IMR-90 (cell line): ENCODE data around the gene AGMO. TPM values are rescaled to one million over a fixed set of nuclear protein-coding genes. Genes with fewer than 3 reads are reported as not detected.

Experiments
- ATAC-seq: fragments of 200-7000 bp; cut with Tn5 transposase; 2 replicates; pipeline ENCODE4 v1.9.1; 2020; ENCODE audit warnings: low read depth, mild to moderate bottlenecking, moderate library complexity
- BruUV-seq: library from RNA; stranded (reverse); fragments of 400-500 nt; replicated peaks from 2 replicates; lab custom pipeline; 2021; lab: Mats Ljungman, UMichigan
- CTCF ChIA-PET: fragments of 300-600 bp; formaldehyde crosslinking; extraction: SDS; loops from one replicate; lab custom pipeline; 2021; ENCODE audit warnings: antibody characterized with exemption; lab: Yijun Ruan, JAX
- POLR2A ChIA-PET: fragments of 300-600 bp; sonication (Branson Sonifier 250); formaldehyde crosslinking; loops from one replicate; lab custom pipeline; 2022; ENCODE audit warnings: antibody characterized with exemption; ENCODE audit not compliant: unreplicated experiment; lab: Charles Lee
- DNase-seq: peaks from one replicate; pipeline ENCODE4 v3.0.0; 2013
- H2AFZ ChIP-seq: replicated peaks from 2 replicates; pipeline ENCODE3; 2013; ENCODE audit warnings: low read length, mild to moderate bottlenecking; ENCODE audit not compliant: poor library complexity
- H2AK5ac ChIP-seq: 2 replicates; pipeline ENCODE4 v1.6.1; 2013; ENCODE audit warnings: low read depth, low read length, inconsistent platforms
- H2AK9ac ChIP-seq: replicated peaks from 2 replicates; pipeline ENCODE3; 2013; ENCODE audit warnings: mild to moderate bottlenecking, low read depth, low read length, moderate library complexity; ENCODE audit not compliant: poor library complexity
- H2BK120ac ChIP-seq: 2 replicates; pipeline ENCODE4 v1.6.1; 2013; ENCODE audit warnings: low read depth, low read length, inconsistent platforms
- H2BK15ac ChIP-seq: 3 replicates; pipeline ENCODE4 v1.6.1; 2013; ENCODE audit warnings: low read depth, low read length, inconsistent platforms
- H2BK20ac ChIP-seq: 2 replicates; pipeline ENCODE4 v1.6.1; 2013; ENCODE audit warnings: low read depth, mild to moderate bottlenecking, inconsistent platforms, low read length, moderate library complexity
- H2BK5ac ChIP-seq: 2 replicates; pipeline ENCODE4 v1.6.1; 2013; ENCODE audit warnings: mild to moderate bottlenecking, low read depth, low read length, inconsistent platforms; ENCODE audit not compliant: poor library complexity, severe bottlenecking
- H3K14ac ChIP-seq: replicated peaks from 2 replicates; pipeline ENCODE4 v1.6.1; 2013; ENCODE audit warnings: low read depth, low read length, inconsistent platforms
- H3K18ac ChIP-seq: 2 replicates; pipeline ENCODE4 v1.6.1; 2013; ENCODE audit warnings: low read depth, low read length, control low read depth
- H3K23ac ChIP-seq: 2 replicates; pipeline ENCODE4 v1.6.1; 2013; ENCODE audit warnings: low read depth, low read length, inconsistent platforms
- H3K27ac ChIP-seq: 2 replicates; pipeline ENCODE4 v1.5.1; 2013; ENCODE audit warnings: mild to moderate bottlenecking, control low read depth, low read length; ENCODE audit not compliant: insufficient read depth
- H3K27me3 ChIP-seq: 2 replicates; pipeline ENCODE4 v1.6.1; 2013; ENCODE audit warnings: low read length; ENCODE audit not compliant: control insufficient read depth, insufficient read depth
- H3K36me3 ChIP-seq: 2 replicates; pipeline ENCODE4 v1.6.1; 2013; ENCODE audit warnings: low read length, mixed read lengths; ENCODE audit not compliant: control insufficient read depth, insufficient read depth
- H3K4ac ChIP-seq: 2 replicates; pipeline ENCODE4 v1.6.1; 2013; ENCODE audit warnings: low read depth, low read length, inconsistent platforms
- H3K4me1 ChIP-seq: 2 replicates; pipeline ENCODE4 v1.6.1; 2013; ENCODE audit warnings: low read length, mixed read lengths; ENCODE audit not compliant: control insufficient read depth, insufficient read depth
- H3K4me2 ChIP-seq: 2 replicates; pipeline ENCODE4 v1.6.1; 2013; ENCODE audit warnings: low read depth, mild to moderate bottlenecking, control low read depth, low read length, moderate library complexity
- H3K4me3 ChIP-seq: 2 replicates; pipeline ENCODE4 v1.5.1; 2013; ENCODE audit warnings: low read depth, mild to moderate bottlenecking, control low read depth, low read length, moderate library complexity; ENCODE audit not compliant: insufficient read depth
- H3K56ac ChIP-seq: 2 replicates; pipeline ENCODE4 v1.6.1; 2013; ENCODE audit warnings: low read length, inconsistent platforms; ENCODE audit not compliant: insufficient read depth; ENCODE audit errors: extremely low read depth
- H3K79me1 ChIP-seq, 2 experiments: 2 replicates each; pipeline ENCODE4 v1.6.1; 2013; ENCODE audit warnings: low read length in 2 of 2, inconsistent platforms in 1 of 2, low read depth in 1 of 2
- H3K9ac ChIP-seq: 2 replicates; pipeline ENCODE4 v1.6.1; 2013; ENCODE audit warnings: low read depth, low read length, control low read depth
- H3K9me1 ChIP-seq: 2 replicates; pipeline ENCODE4 v1.6.1; 2013; ENCODE audit warnings: low read length, inconsistent platforms; ENCODE audit not compliant: insufficient read depth
- H3K9me3 ChIP-seq: 2 replicates; pipeline ENCODE4 v1.6.1; 2013; ENCODE audit warnings: low read length; ENCODE audit not compliant: control insufficient read depth, insufficient read depth
- H4K20me1 ChIP-seq: 2 replicates; pipeline ENCODE4 v1.6.1; 2013; ENCODE audit warnings: low read length, inconsistent platforms; ENCODE audit not compliant: insufficient read depth
- H4K5ac ChIP-seq: 2 replicates; pipeline ENCODE4 v1.6.1; 2013; ENCODE audit warnings: mild to moderate bottlenecking, low read depth, low read length, control low read depth
- H4K8ac ChIP-seq, 2 experiments: 2 replicates each; pipeline ENCODE4 v1.6.1; 2013; ENCODE audit warnings: low read depth in 2 of 2, low read length in 2 of 2, control low read depth in 1 of 2, inconsistent platforms in 1 of 2
- H4K91ac ChIP-seq: 2 replicates; pipeline ENCODE4 v1.6.1; 2013; ENCODE audit warnings: low read depth, low read length, inconsistent platforms; ENCODE audit not compliant: insufficient read depth
- MAFK ChIP-seq: IDR thresholded peaks from 2 replicates; pipeline ENCODE4 v1.6.1; 2012; ENCODE audit warnings: low read depth, low read length, improper control_type of control experiment
- RFX5 ChIP-seq: IDR thresholded peaks from 2 replicates; pipeline ENCODE4 v1.8.0; 2012; ENCODE audit warnings: low read depth, mild to moderate bottlenecking, low read length, moderate library complexity
- WGBS, 2 experiments: methylation state at CpG; one replicate each; pipeline versions ENCODE4 v1.1.5 to v1.1.7; 2013; ENCODE audit warnings: missing lambda C conversion rate in 2 of 2; ENCODE audit not compliant: insufficient read length in 1 of 2; ENCODE audit errors: extremely low coverage in 2 of 2; 5-methylcytosine and 5-hydroxymethylcytosine counted together
- dilution Hi-C: fragments of 300-500 bp; cut with HindIII; formaldehyde crosslinking; loops from one replicate; pipeline ENCODE4 v1.14.3; 2018; ENCODE audit warnings: low sequenced_read_pairs; ENCODE audit not compliant: unreplicated experiment
- in situ Hi-C: fragments of 300-500 bp; cut with MboI; formaldehyde crosslinking; loops from 3 replicates; pipeline ENCODE4 v1.14.3; 2019; ENCODE audit warnings: low sequenced_read_pairs, inconsistent platforms, mixed read lengths
- intact Hi-C: fragments of 100-400 bp; cut with micrococcal nuclease; formaldehyde crosslinking; loops from 2 replicates; pipeline ENCODE4 v1.10.0; 2022
- polyA plus RNA-seq, 3 experiments: library from polyadenylated mRNA; depleted of rRNA; stranded (reverse); fragments of >200 nt; gene quantifications; 2 replicates each; pipeline ENCODE4 v1.2.3, GENCODE V29; 2012; ENCODE audit warnings: low replicate concordance in 1 of 3
- total RNA-seq: library from RNA; depleted of rRNA; stranded (reverse); fragments of >200 nt; gene quantifications from 2 replicates; pipeline ENCODE4 v1.2.3, GENCODE V29; 2012
- TF ChIP-seq, protein P1 (sequence below): fragments of 150-350 bp; IDR thresholded peaks from 2 replicates; pipeline ENCODE4 v1.6.1; 2017; ENCODE audit warnings: mild to moderate bottlenecking, antibody characterized with exemption, low read length, low read depth

Gene AGMO
- total and polyA plus RNA-seq, 2 of the 4 experiments (the other 2 are of a cell fraction) = not detected

- dilution Hi-C loops (no loop called here), intact Hi-C loops (no loop called here), in situ Hi-C loops (no loop called here)
- no peak overlapping the region for H3K56ac ChIP-seq
- no peak overlapping the region for H3K4ac ChIP-seq
- no peaks in the 10 kb centered on the region for H3K9me3 ChIP-seq
- no peak overlapping the region for H3K9ac ChIP-seq
- no peak overlapping the region for H2AFZ ChIP-seq
- TF ChIP-seq, protein P1, sequence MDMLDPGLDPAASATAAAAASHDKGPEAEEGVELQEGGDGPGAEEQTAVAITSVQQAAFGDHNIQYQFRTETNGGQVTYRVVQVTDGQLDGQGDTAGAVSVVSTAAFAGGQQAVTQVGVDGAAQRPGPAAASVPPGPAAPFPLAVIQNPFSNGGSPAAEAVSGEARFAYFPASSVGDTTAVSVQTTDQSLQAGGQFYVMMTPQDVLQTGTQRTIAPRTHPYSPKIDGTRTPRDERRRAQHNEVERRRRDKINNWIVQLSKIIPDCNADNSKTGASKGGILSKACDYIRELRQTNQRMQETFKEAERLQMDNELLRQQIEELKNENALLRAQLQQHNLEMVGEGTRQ = no peak
- TF ChIP-seq RFX5 (no peak), MAFK (peak; percentile 69)
- H3K27ac ChIP-seq = no peak overlapping the region
- H2BK120ac ChIP-seq = no peak overlapping the region
- ATAC-seq (no peak), DNase-seq (no peak)
- H3K18ac ChIP-seq = no peak overlapping the region
- H3K4me2 ChIP-seq = no peak overlapping the region
- H4K8ac ChIP-seq = no peak overlapping the region
- H2BK15ac ChIP-seq = no peak overlapping the region
- H2AK5ac ChIP-seq = no peak overlapping the region
- H3K27me3 ChIP-seq = no peaks in the 10 kb centered on the region
- H2BK20ac ChIP-seq = no peak overlapping the region
- H4K20me1 ChIP-seq = no peaks in the 10 kb centered on the region
- H3K14ac ChIP-seq = no peak overlapping the region
- no peak overlapping the region for H2AK9ac ChIP-seq
- ChIA-PET POLR2A (no interaction called here), CTCF (no interaction called here)
- no peaks in the 10 kb centered on the region for H3K79me1 ChIP-seq
- no peak overlapping the region for H3K23ac ChIP-seq
- WGBS, 2 experiments = no CpG with 5 or more reads among the region's 5 CpGs
- no peaks in the 10 kb centered on the region for H3K36me3 ChIP-seq
- BruUV-seq = no TSS peak
- no peak overlapping the region for H3K4me3 ChIP-seq
- no peak overlapping the region for H4K5ac ChIP-seq
- no peak overlapping the region for H2BK5ac ChIP-seq
- H3K9me1 ChIP-seq = no peaks in the 10 kb centered on the region
- H4K91ac ChIP-seq = no peak overlapping the region
- H3K4me1 ChIP-seq = peaks cover 3% of the 10 kb centered on the region
Observed at GRCh38 chr7:15358112-15358511, 203.7 kb downstream of the AGMO start.
